Upper lobe of right lung (tissue), 1 donor: ENCODE measurements around the gene ZP4. TPM values are rescaled to one million over a fixed set of nuclear protein-coding genes. Genes with fewer than 3 reads are reported as not detected.

ENCODE experiments used
- ATAC-seq: fragments of 200-7000 bp; cut with Tn5 transposase; one replicate; pipeline ENCODE4 v1.9.1; 2020; ENCODE audit warnings: mild to moderate bottlenecking, moderate library complexity
- DNase-seq: peaks from one replicate; pipeline ENCODE4 v3.0.0-alpha.2; 2020
- H3K27ac ChIP-seq: fragments of 200-600 bp; one replicate; pipeline ENCODE4 v1.8.0; 2022
- H3K27me3 ChIP-seq: fragments of 200-600 bp; one replicate; pipeline ENCODE4 v1.8.0; 2022; ENCODE audit warnings: mild to moderate bottlenecking
- H3K36me3 ChIP-seq: fragments of 200-600 bp; one replicate; pipeline ENCODE4 v1.8.0; 2022
- H3K4me1 ChIP-seq: fragments of 200-600 bp; one replicate; pipeline ENCODE4 v1.8.0; 2022
- H3K4me3 ChIP-seq: fragments of 200-600 bp; one replicate; pipeline ENCODE4 v1.8.0; 2022; ENCODE audit warnings: mild to moderate bottlenecking
- H3K9me3 ChIP-seq: fragments of 200-600 bp; one replicate; pipeline ENCODE4 v1.8.0; 2022
- CTCF ChIP-seq: fragments of 200-600 bp; IDR thresholded peaks from one replicate; pipeline ENCODE4 v1.8.0; 2022; ENCODE audit warnings: antibody characterized with exemption
- intact Hi-C: fragments of 100-400 bp; cut with DNase I; formaldehyde crosslinking; loops from one replicate; pipeline ENCODE4 v1.11.0; 2022
- total RNA-seq: library from RNA; stranded (reverse); fragmentation: NEBNext Ultra II Directional; extraction: Animal tissue kit (Norgen Biotek cat#: 25700); gene quantifications from one replicate; pipeline ENCODE4 v1.2.1, GENCODE V29; 2021
- donor health status: DM: no; HTN: yes; CAD: no; lungs with severe emphysema.

ZP4 gene
- total RNA-seq, 1 donor from 2014 or later, result not detected

- ATAC-seq, result no peak
- TF ChIP-seq CTCF, result no peak
These were observed 52.4 kb downstream of the ZP4 start for GRCh38 chr1:237838320-237838719.

GRCh38 chr1:237834461-237834860 lies 56.3 kb downstream of the ZP4 start:
- DNase-seq, result no peak
- no peaks in the 10 kb centered on the region for H3K27me3 ChIP-seq
- no peaks in the 10 kb centered on the region for H3K4me1 ChIP-seq
- H3K4me3 ChIP-seq, result no peak overlapping the region
- H3K9me3 ChIP-seq, result no peaks in the 10 kb centered on the region
- no peak for ATAC-seq
- intact Hi-C loops, result no loop called here
- no peak overlapping the region for H3K27ac ChIP-seq
- H3K36me3 ChIP-seq, result no peaks in the 10 kb centered on the region
- no peak for TF ChIP-seq CTCF

More at GRCh38 chr1:237838320-237838719, 52.4 kb downstream of the ZP4 start:
- Histone ChIP-seq H3K36me3 (no peaks in the 10 kb centered on the region), H3K27ac (no peak overlapping the region), H3K4me1 (no peaks in the 10 kb centered on the region), H3K9me3 (no peaks in the 10 kb centered on the region), H3K27me3 (no peaks in the 10 kb centered on the region), H3K4me3 (no peak overlapping the region)
- DNase-seq, result no peak
- intact Hi-C loops, result no loop called here

- DNase-seq (no peak), ATAC-seq (no peak)
- Histone ChIP-seq H3K27me3 (no peaks in the 10 kb centered on the region), H3K9me3 (no peaks in the 10 kb centered on the region), H3K36me3 (no peaks in the 10 kb centered on the region), H3K4me3 (no peak overlapping the region), H3K4me1 (no peaks in the 10 kb centered on the region), H3K27ac (no peak overlapping the region)
- TF ChIP-seq CTCF, result no peak
- intact Hi-C loops, result no loop called here
These were observed 56.7 kb downstream of the ZP4 start for GRCh38 chr1:237834048-237834447.

- no peak for DNase-seq
- no peaks in the 10 kb centered on the region for H3K36me3 ChIP-seq
These were observed 57.9 kb downstream of the ZP4 start for GRCh38 chr1:237832858-237833257.

More at GRCh38 chr1:237832858-237833257, 57.9 kb downstream of the ZP4 start:
- Histone ChIP-seq H3K9me3 (no peaks in the 10 kb centered on the region), H3K27me3 (no peaks in the 10 kb centered on the region), H3K4me1 (no peaks in the 10 kb centered on the region), H3K27ac (no peak overlapping the region), H3K4me3 (no peak overlapping the region)
- intact Hi-C loops, result no loop called here
- TF ChIP-seq CTCF, result no peak
- ATAC-seq, result no peak
